ENCODE data around the gene ADCY3. TPM values are rescaled to one million over a fixed set of nuclear protein-coding genes. Genes with fewer than 3 reads are reported as not detected.

ADCY3 gene
- total and polyA plus RNA-seq, 2 donors from 2014 or later, result 21.1 to 44.6 TPM

DNA sequence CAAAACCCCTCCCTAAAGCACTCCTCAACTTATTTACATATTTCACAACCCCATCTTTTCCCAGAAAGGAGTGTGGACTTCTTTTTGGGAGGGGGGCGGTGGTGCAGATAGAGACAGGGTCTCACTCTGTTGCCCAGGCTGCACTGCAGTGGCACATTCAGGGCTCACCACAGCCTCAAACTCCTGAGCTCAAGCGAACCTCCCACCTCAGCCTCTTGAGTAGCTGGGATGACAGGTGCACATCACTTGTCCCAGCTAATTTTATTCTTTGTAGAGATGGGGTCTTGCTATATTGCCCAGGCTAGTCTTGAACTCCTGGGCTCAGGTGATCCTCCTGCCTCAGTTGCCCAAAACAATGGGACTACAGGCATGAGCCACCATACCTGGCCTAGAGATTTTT lies 44.1 kb downstream of the ADCY3 start:
- DNase-seq (no peak), FAIRE-seq (no peak)
- Histone ChIP-seq H3K9ac (ENCODE audit: low read length in 3 of 3) (no peak overlapping the region), H3K4me3 (ENCODE audit: low read length in 3 of 3) (no peak overlapping the region), H3K27me3 (ENCODE audit: control insufficient read depth, insufficient read depth, low read length) (no peaks in the 10 kb centered on the region), H3K9me3 (ENCODE audit: control insufficient read depth in 2 of 3, insufficient read depth in 1 of 3, low read length in 3 of 3) (no peaks in the 10 kb centered on the region), H3K27ac (ENCODE audit: low read depth in 2 of 2, low read length in 2 of 2) (no peak overlapping the region), H3K4me1 (ENCODE audit: control insufficient read depth in 2 of 3, insufficient read depth in 2 of 3, low read depth in 1 of 3, low read length in 3 of 3) (peaks cover 0 to 12% (median 4%) of the 10 kb centered on the region in 3 donors), H3K36me3 (ENCODE audit: control insufficient read depth in 2 of 3, insufficient read depth in 3 of 3, low read length in 3 of 3) (no peaks in the 10 kb centered on the region)
- intact Hi-C loops (cut with DNase I), result no loop called here
- TF ChIP-seq CTCF (IDR thresholded peaks at IDR 0.05; ENCODE audit: borderline replicate concordance, extremely low read depth, insufficient read depth), result no peak

DNA sequence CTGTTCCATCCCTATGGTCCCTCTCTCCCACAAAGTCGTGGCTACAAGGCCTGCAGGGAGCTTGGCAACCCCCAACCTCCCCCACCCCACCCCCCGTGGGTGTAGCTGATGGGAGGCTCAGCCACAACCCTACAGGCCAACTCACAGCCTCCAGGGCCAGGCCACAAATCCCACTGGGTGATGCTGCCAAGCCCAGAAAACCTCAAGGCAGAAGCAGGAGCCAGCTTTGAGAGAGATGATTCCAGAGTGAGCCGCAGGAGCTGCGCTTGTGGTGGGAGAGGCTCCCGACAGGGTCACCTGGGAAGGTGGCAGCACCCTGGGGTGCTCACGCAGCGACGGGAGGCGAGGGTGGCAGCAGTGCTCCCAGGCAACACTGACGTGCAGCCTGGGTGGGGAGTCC lies 44.8 kb downstream of the ADCY3 start:
- no peak for FAIRE-seq
- Histone ChIP-seq H3K4me3 (ENCODE audit: low read length in 3 of 3) (no peak overlapping the region), H3K9ac (ENCODE audit: low read length in 3 of 3) (no peak overlapping the region), H3K36me3 (ENCODE audit: control insufficient read depth in 2 of 3, insufficient read depth in 3 of 3, low read length in 3 of 3) (no peaks in the 10 kb centered on the region), H3K27me3 (ENCODE audit: control insufficient read depth, insufficient read depth, low read length) (no peaks in the 10 kb centered on the region), H3K9me3 (ENCODE audit: control insufficient read depth in 2 of 3, insufficient read depth in 1 of 3, low read length in 3 of 3) (no peaks in the 10 kb centered on the region), H3K27ac (ENCODE audit: low read depth in 2 of 2, low read length in 2 of 2) (no peak overlapping the region), H3K4me1 (ENCODE audit: control insufficient read depth in 2 of 3, insufficient read depth in 2 of 3, low read depth in 1 of 3, low read length in 3 of 3) (peaks cover 0 to 12% (median 4%) of the 10 kb centered on the region in 3 donors)
- no peak for DNase-seq
- no peak for TF ChIP-seq CTCF (IDR thresholded peaks at IDR 0.05; ENCODE audit: borderline replicate concordance, extremely low read depth, insufficient read depth)
- intact Hi-C loops (cut with DNase I), result no loop called here

GRCh38 chr2:24874035-24874434 lies 46.0 kb downstream of the ADCY3 start:
- TF ChIP-seq CTCF (IDR thresholded peaks at IDR 0.05; ENCODE audit: borderline replicate concordance, extremely low read depth, insufficient read depth), result no peak
- FAIRE-seq, result no peak

GRCh38 chr2:24873619-24874018 lies 46.4 kb downstream of the ADCY3 start:
- Histone ChIP-seq H3K36me3 (ENCODE audit: control insufficient read depth in 2 of 3, insufficient read depth in 3 of 3, low read length in 3 of 3) (no peaks in the 10 kb centered on the region), H3K27me3 (ENCODE audit: control insufficient read depth, insufficient read depth, low read length) (no peaks in the 10 kb centered on the region), H3K4me1 (ENCODE audit: control insufficient read depth in 2 of 3, insufficient read depth in 2 of 3, low read depth in 1 of 3, low read length in 3 of 3) (peaks cover 0 to 12% (median 4%) of the 10 kb centered on the region in 3 donors), H3K9ac (ENCODE audit: low read length in 3 of 3) (no peak overlapping the region), H3K27ac (ENCODE audit: low read depth in 2 of 2, low read length in 2 of 2) (no peak overlapping the region), H3K9me3 (ENCODE audit: control insufficient read depth in 2 of 3, insufficient read depth in 1 of 3, low read length in 3 of 3) (no peaks in the 10 kb centered on the region), H3K4me3 (ENCODE audit: low read length in 3 of 3) (no peak overlapping the region)
- TF ChIP-seq CTCF (IDR thresholded peaks at IDR 0.05; ENCODE audit: borderline replicate concordance, extremely low read depth, insufficient read depth), result no peak
- intact Hi-C loops (cut with DNase I), result no loop called here
- DNase-seq (no peak), FAIRE-seq (no peak)

More at GRCh38 chr2:24874035-24874434, 46.0 kb downstream of the ADCY3 start:
- DNase-seq, result no peak
- intact Hi-C loops (cut with DNase I), result no loop called here
- no peaks in the 10 kb centered on the region for H3K36me3 ChIP-seq (ENCODE audit: control insufficient read depth in 2 of 3, insufficient read depth in 3 of 3, low read length in 3 of 3)
- no peaks in the 10 kb centered on the region for H3K27me3 ChIP-seq (ENCODE audit: control insufficient read depth, insufficient read depth, low read length)
- H3K4me3 ChIP-seq (ENCODE audit: low read length in 3 of 3), result no peak overlapping the region
- H3K27ac ChIP-seq (ENCODE audit: low read depth in 2 of 2, low read length in 2 of 2), result no peak overlapping the region
- no peak overlapping the region for H3K9ac ChIP-seq (ENCODE audit: low read length in 3 of 3)
- no peaks in the 10 kb centered on the region for H3K9me3 ChIP-seq (ENCODE audit: control insufficient read depth in 2 of 3, insufficient read depth in 1 of 3, low read length in 3 of 3)
- H3K4me1 ChIP-seq (ENCODE audit: control insufficient read depth in 2 of 3, insufficient read depth in 2 of 3, low read depth in 1 of 3, low read length in 3 of 3), result peaks cover 0 to 12% (median 4%) of the 10 kb centered on the region in 3 donors
